Measurements from ENCODE around the gene BCL2.

Gene BCL2

DNA sequence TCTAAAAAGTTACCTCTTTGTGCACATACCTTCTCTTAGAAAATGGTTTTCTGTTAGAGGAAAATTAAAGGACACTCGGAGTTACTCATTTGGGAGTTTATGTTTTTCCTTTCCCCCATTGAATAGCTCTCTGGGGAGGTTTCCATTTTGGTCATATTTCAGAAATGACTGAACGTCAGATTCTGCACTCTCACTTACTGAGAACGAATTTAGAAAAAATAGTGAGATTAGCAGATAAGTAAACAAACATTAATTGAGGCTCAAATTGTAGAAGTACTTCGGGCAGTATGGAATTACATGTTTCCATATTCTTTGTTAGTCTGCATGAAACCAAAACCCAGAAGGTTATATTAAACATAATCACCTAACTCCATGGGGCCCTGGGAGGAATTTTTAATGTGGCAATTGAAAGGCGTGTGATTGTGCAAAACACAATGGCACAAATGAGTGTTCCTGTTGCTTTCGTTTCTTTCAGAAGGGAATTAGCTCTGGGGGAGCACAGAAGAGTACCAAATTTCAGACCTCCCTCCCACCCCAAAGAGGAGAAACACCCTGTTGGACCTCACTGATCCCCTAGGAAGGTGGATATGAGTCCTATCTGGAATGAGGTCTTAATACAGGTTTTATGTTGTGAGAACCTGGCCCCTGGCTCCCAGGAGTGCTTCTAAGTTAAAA lies 212.3 kb downstream of the BCL2 start:
- DNase-seq (ENCODE audit: low spot score) = no peak

DNA sequence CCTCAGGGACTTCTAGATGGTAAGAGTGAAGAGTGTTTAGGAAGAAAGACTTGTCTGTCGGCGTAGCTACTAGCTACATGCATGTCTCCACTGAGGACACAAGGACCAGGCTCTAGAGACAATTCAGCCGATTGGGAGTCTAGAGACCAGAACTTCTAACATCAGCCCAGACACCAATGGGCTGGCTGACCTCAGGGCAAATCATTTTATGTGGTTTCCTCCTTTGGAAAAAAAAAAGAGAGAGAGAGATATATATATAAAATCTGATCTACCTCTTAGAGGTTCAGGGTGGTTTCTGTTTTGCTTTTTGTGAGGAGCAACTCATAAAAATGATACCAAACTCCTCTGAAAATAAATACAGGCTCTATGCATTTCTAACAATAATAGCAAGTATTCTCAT lies 212.8 kb downstream of the BCL2 start:
- DNase-seq (ENCODE audit: low spot score) = no peak

DNA sequence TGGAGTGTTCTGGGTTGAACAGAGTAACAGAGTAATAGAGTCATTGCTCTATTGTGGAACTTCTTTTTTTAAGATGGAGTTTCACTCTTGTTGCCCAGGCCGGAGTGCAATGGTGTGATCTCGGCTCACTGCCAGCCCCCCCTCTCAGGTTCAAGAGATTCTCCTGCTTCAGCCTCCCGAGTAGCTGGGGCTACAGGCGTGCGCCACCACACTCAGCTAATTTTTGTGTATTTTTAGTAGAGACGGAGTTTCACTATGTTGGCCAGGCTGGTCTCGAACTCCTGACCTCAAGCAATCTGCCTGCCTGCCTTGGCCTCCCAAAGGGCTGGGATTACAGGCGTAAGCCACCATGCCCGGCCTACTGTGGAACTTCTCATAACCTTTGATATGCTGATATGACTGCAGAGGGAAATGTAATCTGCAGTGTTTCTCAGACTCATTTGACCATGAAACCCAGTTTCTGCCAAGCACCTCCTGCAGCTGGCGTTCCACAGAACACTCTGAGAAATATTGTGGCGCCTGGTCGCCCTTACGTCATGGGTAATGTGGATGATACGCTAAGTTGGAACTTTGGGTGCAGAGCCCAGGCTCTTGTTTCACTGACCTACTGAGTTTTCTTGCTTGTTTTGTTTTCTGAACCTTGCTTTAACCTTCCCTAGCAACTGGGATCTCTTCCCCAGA lies 213.8 kb downstream of the BCL2 start:
- no peak for DNase-seq (ENCODE audit: low spot score)

DNA sequence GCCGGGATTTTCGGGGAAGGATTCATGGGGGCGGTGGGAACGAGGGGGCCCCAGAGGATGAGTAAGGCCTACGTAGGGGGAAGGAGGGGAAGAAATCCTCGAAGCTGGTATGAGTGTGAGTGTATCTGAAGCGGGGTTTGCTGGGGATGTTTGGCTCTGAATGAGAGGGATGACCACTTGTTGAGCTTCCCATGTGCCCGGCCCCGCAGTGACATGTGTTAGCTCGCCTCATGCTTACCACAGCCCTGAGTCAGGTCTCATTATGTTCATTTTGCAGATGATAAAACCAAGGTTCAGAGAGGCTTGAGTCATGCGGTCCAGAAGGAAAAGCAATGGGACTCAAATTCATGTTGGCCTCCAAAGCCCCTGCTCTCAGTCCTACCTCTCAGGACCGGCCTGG lies 214.7 kb downstream of the BCL2 start:
- DNase-seq (ENCODE audit: low spot score) = no peak

DNA sequence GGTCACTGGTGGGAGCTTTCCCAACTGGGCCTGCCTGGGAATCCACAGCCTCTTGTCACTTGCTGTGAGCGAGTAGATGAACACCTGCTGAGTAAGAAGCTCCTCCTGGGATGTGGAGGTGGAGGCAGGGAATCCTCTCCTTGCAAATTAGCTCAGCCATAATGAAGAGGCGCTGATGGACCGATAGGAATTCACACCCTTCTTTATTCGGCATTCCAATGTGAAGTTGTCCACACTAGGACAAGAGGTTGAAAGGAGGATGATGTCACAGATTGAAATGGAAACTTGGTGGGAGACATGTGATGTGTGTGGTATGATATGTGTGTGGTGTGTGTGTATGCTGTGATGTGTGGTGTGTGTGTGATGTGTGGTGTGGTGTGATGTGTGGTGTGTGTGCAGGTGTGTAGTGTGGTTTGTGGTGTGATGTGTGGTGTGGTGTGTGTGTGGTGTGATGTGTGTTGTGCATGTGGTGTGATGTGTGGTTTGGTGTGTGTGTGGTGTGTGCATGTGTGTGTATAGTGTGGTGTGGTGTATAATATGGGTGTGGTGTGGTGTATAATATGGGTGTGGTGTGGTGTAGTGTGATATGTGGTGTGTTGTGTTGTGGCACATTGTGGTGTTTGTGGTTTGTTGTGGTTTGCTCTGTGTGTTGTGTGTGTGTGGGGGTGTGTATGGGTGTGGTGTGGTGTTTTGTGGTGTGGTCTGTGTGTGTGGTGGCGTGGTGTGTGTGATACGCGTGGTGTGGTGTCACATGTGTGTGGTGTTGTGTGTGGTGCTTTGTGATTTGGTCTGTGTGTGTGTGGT lies 216.4 kb downstream of the BCL2 start:
- no peak for DNase-seq (ENCODE audit: low spot score)

DNA sequence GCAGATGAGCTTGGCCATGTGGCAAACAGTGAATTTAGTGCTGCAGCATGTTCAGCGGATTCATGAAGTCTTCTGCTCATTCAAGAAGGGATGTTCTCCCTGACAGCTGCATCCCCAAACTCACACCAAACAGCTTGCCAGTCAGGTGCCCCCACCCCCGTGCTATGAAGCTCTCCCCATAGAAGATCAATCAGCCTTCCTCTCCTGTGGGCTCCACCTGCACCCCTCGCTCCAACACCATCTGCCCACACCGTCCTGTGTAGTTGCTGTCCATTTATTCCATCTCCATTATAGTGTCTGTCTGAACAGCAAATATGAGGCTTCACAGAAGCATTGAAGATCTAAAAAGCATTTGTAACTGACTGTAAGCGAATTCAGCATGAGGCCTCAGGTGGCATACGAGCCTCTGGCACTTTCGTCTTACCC lies 218.9 kb downstream of the BCL2 start:
- DNase-seq (ENCODE audit: low spot score) = no peak

DNA sequence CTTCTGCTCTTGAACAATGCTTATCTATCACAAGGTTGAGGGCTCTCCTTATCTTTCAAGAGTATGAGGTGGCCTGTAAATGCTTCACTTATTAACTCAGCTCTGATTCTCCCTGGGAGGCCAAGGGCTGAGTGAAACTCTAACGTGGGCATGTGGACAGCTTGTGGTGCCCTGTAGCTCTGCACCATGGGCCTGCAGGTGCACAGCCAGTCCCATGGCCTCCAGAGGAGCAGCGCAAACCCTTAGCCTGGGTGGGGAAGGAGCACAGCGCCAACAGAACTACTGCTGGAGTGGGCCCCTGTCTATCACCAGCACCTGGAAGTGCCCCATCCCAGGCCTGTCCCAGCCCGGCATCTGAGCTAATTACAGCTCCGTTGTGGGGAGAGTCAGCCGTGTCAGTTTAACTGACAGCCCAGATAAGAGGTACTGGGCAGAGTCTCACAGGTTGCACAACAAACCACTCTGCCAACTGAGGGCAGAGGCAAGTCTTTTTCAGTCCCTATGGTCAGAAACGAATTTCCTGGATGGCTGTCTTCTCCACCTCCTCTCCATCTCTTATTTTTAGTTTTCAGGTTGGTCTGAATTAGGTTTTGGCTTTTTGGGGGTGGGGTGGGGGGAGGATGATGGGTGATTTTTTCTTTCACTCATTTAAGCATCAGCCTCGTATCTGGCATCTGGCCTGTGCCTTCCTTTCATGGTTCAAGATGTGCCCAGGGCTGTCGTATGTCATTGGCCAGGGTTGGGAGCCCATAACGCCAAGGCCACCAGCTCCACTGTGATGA lies 219.5 kb downstream of the BCL2 start:
- no peak for DNase-seq (ENCODE audit: low spot score)

DNA sequence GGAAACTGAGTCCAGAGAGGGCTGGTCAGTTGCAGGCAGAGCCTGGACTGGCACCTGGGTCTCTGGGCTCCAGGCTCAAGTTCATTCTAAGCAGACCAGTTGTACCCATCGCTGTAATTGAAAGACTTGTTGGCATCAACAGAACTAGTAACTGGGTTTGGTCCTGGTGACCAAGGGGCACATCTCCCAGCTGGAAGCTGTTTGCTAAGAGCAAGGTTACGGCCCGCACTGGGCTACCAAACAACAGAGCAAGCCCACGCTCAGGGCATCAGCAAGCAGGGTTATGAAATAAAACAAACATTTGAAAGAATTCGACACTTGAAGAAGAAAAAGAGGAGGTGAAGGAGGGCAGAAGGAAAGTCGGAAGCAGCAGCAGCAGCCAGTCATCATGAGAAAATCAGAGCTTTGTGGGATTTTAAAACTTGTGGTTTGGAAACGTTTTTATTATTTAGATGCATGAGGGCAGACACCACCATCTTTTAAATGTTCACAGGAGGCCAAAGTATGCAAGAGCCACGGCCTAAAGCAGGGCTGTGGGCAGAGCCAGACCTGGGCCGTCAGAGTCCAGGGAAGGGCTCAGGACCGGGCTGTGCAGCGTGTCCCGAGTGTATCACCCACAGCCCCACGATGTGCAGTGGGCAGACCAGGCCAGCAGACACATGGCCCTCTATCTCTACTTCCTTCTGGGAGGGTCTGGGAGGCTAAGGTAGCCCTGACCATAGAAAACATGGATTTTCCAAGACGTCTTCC lies 220.3 kb downstream of the BCL2 start:
- no peak for DNase-seq (ENCODE audit: low spot score)

DNA sequence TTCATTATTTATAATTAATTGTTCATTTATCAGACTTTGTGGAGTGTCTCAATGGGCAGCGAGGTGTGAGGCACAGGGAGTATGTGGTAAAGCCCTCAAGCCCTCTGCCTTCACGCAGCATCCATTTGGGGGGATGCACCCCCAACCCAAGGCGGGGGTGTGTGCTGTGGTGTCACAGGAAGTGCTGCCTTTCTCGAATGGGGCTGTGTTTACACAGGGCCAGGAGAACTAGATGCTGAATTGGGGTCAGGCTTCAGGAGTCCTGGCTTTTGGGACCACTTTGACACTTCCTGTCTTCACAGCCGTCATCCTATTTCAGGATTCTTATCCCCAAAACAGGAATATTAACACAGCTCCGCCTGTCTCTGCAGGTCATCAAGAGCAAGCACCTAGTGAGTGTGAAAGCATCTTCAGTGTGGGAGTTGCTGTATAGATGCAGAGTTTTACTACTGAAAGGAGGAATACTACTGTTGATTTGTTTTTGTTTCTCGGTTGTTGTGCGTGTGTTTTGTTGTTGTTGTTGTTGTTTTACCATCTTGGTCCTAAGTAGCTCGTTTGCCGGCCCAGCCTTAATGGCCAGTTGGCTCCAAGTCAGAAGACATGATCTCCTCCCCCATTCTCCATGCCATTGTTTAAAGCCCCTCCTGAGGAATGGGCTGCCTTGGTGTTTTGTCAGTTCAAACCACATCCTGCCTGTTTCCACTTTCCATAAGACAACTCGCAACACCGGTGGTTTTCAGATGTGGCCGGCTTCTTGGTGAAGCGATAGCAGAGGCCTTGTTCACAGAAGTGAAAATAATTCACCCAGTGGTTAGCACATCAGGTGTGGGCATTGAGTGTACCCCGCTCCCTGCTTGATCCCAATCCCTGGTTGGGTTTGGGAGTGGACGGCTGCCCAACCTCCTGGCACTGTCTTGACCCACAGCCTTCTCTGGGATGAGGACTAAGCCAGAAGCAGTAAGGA lies 221.3 kb downstream of the BCL2 start:
- DNase-seq (ENCODE audit: low spot score) = no peak

DNA sequence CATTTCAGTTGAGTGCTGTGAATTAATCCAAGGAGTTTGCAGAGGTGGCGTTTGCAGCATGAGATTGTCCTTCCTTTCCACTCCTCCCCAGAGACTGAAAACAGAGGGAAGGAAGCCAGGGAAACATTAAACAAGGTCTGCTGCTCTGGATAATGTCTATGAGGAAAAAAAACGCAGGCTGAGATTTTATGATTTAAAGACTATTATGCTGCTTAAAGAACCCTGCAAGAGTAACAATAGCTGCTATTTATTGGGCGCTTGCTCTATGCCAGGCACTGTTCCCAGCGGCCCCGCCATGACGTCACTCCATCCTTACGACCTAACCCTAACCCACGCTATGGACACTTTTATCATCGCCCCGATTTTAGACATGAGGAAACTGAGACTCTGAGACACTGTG lies 222.4 kb downstream of the BCL2 start:
- no peak for DNase-seq (ENCODE audit: low spot score)

DNA sequence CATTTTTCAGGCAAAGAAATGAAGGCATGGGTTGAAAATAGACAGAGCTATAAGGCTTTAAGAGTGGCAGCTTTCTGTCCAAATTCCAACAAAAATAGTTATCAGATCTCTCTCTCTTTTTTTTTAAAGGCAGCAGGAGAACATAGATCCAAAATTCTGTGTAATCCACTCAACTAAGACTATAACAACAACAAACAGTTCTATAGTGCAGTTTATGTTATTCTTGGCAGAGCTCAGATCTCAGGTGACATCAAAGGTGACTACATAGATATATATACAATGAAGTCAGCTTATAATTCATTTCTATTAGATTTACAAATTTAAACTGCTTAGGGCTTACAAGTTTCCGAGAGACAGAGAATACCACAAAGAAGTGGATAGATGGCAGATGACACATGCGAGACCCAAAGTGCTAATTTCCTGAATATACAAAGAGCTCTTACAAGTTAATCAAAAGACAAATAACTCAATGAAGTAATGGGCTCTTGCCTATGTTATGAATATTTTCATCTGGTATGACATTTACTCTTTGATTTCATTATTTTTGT lies 223.2 kb downstream of the BCL2 start:
- no peak for DNase-seq (ENCODE audit: low spot score)

DNA sequence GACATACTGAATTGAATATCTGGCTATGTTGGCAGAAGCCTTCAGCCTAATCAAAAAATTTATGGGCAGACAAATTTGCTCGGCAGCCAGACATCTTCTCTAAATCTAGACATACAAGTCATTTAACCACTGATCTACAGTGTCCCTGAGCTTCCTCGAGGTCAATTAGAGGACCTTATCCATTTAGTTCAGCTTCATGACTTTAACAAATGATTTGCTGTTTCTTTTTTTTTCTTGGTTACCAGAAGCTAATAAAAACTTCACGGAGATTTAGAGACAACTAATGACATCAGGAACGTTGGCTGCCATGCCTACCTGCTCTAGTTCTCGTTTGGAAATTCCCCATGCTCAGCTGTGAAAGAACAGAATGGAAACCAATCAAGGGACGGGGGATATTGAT lies 223.8 kb downstream of the BCL2 start:
- DNase-seq (ENCODE audit: low spot score) = no peak

DNA sequence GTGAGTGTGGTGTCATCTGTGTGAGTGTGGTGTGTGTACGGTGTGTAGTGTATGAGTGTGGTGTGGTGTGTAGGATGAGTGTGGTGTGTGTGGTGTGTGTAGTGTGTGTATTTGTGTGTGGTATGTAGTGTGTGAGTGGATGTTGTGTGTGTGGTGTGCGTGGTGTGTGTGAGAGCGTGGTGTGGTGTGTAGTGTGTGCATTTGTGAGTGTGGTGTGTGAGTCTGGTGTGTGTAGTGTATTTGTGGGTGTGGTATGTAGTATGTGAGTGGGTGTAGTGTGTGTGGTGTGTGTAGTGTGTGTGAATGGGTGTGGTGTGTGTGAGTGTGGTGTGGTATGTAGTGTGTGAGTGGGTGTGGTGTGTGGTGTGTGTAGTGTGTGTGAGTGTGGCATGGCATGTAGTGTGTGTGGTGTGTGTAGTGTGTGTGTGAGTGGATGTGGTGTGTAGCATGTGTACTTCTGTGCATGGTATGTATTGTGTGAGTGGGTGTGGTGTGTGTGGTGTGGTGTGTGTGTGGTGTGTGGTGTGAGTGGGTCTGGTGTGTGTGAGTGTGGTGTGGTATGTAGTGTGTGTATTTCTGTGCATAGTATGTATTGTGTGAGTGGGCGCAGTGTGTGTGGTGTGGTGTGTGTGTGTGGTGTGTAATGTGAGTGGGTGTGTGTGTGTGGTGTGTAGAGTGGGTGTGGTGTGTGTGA lies 227.8 kb downstream of the BCL2 start:
- DNase-seq (ENCODE audit: low spot score) = no peak

DNA sequence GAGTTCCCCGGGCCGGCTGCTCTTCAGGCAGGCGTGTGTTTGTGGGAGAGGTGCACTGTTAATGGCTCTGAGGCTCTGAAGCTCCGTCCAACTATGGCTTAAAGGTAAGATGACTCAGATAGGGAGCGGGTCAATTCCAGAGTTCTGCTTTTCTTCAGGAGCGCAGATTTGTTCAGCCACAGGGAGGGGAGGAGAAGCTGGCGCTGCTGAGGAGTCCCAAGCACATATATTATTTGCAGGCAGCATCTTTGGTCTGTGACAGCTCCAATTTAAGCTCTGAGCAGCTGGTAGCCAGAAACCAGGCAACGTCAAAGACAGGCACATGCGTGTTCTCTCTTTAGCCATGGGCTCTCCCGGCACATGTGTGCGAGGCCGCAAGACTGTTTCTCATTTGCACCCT lies 229.2 kb downstream of the BCL2 start:
- no peak for DNase-seq (ENCODE audit: low spot score)

DNA sequence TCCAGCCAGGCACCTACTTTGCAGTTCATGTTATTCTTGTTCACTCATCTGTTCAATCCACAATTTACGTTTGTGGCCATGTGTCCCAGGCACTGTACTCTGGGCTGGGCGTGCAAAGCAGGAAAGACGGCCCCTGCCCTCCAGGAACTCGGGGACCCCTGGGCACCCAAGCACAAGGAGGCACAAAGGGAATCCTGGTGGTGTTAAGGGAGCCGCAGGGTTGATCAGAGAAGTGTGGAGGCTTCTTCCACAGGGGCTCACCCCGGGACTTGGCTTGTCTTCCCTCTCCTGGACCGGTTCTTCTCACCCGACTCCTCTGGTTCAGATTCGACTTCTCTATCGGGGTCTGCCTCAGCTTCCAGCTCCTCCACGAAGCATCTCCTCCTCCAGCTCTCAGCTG lies 230.5 kb downstream of the BCL2 start:
- no peak for DNase-seq (ENCODE audit: low spot score)

DNA sequence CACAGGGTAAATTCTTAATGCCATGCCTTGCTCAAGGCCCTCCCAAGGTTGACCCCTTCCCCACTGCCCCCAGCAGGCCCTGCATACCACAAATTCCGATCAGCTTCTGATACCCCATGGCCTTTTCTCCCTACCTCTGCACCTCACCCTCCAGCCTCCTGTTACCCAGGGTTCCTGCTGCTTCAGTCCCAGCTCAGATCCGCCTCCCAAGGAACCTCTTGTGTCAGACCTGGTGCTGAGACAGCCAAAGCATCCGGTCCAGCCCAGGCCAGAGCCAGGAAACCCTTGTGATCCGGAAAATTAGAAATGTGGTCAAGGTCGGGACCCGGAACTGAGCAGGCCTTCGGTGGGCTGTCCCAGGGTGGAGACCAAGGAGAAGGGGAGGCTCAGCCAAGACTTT lies 231.3 kb downstream of the BCL2 start:
- no peak for DNase-seq (ENCODE audit: low spot score)

DNA sequence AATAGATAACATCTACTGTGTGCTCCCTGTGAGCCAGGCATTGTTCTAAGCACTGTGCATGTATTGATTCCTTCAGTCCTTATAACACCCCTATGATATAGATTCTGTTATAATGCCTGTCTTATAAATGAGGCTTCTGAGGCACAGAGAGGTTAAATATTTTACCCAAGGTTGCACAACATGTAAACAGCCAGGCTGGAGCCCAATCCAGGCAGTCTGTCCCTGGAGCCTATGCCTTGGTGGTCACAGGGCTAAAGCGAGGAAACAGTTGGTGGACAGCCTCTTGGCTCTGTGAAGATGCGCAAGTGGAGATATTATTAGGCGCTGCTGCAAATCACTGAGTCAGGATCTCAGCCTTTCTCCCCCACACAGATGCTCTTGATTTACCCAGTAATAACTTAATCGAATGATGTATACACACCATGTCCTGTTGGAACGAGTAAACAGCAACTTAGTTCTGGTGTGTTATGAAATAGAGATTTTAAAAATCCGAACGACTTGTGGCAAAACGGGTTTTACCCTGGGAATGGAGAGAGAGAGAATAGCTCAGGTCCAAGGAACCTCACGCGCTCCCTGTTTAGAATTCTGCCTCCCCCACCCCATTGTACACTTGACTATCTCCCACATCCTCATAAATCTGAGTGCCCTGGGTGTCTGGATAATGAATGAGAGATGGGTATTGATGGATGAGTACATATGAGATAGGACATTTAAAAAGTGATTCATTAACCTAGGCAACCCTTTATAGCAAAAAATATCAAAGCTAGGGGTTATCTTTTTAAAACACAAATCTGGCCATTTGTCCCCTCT lies 231.9 kb downstream of the BCL2 start:
- no peak for DNase-seq (ENCODE audit: low spot score)

DNA sequence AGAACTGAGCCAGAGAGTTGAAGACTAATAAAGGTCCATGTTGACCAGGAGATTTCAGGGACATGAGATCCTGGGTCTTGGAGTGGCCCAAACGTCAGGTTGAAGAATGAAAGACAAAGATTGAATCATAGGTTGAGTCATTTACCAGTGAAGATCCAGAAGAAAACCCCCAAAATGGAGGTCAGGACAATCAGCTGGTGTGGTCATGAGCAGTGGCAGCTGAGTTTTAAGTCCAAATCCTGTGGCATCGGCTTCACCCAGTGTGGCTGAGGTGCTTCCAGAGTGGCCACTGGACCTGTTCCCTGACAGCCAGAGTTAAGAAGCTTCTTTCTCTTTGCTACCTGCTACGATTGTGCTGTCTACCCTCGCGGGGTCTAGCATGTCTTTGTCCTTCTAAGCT lies 234.0 kb downstream of the BCL2 start:
- DNase-seq (ENCODE audit: low spot score) = no peak

DNA sequence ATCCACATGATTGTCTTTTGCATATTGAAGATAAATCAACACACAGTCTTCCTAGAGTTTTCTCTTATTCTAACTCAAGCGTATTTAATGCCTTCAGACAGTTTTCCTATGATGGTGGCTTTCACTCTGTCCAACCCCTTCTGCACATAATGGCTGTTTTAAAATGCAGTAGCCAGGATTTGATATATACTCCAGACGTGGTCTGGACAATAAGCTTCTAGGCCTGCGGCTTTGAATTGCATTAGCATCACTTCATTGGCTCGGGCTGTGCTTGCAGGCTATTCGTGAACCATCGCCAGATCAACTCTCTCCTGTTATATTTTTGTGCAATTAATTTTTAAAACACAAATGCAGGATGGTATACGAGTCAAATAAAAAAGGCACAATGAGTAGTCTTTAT lies 235.3 kb downstream of the BCL2 start:
- DNase-seq (ENCODE audit: low spot score) = no peak
